GM06990 (cell line): Measurements from ENCODE around the gene HUS1.

Source experiments
- DNase-seq: peaks from one replicate; pipeline ENCODE4 v3.0.0-alpha.2; 2011; ENCODE audit not compliant: insufficient read length; ENCODE audit errors: extremely low read depth
- H3K27me3 ChIP-seq: replicated peaks from 2 replicates; pipeline ENCODE4 v1.6.0; 2011; ENCODE audit warnings: low read length; ENCODE audit not compliant: control insufficient read depth, insufficient read depth
- H3K36me3 ChIP-seq: 2 replicates; pipeline ENCODE4 v1.5.1; 2011; ENCODE audit warnings: low read length; ENCODE audit not compliant: control insufficient read depth, insufficient read depth
- H3K4me3 ChIP-seq: replicated peaks from 2 replicates; pipeline ENCODE4 v1.5.1; 2011; ENCODE audit warnings: low read depth, mild to moderate bottlenecking, control low read depth, low read length
- TF ChIP-seq, protein P1 (sequence below): IDR thresholded peaks from 2 replicates; pipeline ENCODE4 v1.5.1; 2011; ENCODE audit warnings: low read length, control low read depth, mild to moderate bottlenecking, inconsistent platforms; ENCODE audit not compliant: insufficient read depth, poor library complexity, severe bottlenecking

Gene HUS1

DNA sequence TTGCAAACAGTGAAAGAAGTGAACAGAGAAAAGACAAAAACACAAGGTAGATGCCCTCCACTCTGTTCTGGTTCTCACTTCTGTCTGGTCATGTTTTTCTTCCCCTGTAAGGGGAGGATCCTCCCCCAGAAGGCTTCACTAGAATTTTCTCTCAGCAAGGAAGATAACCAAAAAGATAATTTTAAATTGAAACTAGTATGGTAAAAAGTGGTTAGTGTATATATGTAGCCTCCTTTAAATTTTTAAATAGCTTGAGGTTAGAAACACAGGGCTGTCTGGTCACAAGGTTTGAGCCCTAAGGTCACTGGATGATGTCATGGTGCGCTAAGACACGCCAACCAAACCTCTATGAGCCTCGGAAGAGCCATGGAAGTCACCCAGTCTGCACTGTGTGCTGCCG is 25.6 kb downstream of the HUS1 start:
- TF ChIP-seq, protein P1, sequence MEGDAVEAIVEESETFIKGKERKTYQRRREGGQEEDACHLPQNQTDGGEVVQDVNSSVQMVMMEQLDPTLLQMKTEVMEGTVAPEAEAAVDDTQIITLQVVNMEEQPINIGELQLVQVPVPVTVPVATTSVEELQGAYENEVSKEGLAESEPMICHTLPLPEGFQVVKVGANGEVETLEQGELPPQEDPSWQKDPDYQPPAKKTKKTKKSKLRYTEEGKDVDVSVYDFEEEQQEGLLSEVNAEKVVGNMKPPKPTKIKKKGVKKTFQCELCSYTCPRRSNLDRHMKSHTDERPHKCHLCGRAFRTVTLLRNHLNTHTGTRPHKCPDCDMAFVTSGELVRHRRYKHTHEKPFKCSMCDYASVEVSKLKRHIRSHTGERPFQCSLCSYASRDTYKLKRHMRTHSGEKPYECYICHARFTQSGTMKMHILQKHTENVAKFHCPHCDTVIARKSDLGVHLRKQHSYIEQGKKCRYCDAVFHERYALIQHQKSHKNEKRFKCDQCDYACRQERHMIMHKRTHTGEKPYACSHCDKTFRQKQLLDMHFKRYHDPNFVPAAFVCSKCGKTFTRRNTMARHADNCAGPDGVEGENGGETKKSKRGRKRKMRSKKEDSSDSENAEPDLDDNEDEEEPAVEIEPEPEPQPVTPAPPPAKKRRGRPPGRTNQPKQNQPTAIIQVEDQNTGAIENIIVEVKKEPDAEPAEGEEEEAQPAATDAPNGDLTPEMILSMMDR: no peak
- Histone ChIP-seq H3K36me3 (no peaks in the 10 kb centered on the region; the same call in 1 of the 2 replicates), H3K4me3 (no peak overlapping the region), H3K27me3 (no peaks in the 10 kb centered on the region)
- DNase-seq: no peak

DNA sequence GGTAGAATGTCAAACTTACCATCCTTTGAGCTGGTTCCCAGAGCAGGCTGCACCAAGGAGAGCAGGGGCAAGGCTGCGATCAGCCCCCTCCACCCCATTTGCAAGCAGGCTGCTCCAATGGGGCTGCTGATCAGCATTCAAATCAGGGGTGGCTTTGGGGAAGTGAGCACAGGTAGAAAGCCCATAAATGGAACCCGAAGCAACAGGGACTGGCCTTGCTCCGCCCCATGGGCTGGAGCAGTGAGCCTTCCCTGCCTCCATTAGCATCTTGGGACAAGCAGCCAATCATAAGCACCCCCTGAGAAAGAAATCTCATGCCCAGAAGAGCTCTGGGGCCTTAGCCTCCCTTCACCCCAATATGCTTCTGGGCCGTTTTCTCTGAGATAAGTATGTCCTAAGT is 27.2 kb downstream of the HUS1 start:
- TF ChIP-seq, protein P1: no peak
- H3K27me3 ChIP-seq: no peaks in the 10 kb centered on the region
- no peaks in the 10 kb centered on the region; the same call in 1 of the 2 replicates for H3K36me3 ChIP-seq
- H3K4me3 ChIP-seq: no peak overlapping the region
- DNase-seq: no peak

DNA sequence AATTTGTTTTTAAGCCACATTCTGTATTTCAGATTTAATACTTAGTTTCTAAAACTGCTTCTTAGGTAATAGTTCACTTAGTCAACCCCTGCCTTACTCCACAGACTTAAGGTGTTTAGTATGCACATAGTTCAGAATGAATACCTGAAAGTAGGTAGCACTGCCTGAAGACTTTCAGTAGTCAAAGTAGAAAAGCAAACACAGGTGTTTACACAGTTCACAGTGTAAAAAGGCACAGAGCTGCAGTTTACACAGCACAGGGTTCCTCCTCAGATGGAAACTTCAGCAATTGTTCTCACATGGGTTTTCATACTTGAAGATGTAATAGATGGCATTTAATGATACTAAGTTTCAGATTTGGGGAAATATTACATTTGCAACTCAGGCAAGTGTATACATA is 28.0 kb downstream of the HUS1 start:
- DNase-seq: no peak
- TF ChIP-seq, protein P1: no peak
- Histone ChIP-seq H3K4me3 (no peak overlapping the region), H3K27me3 (no peaks in the 10 kb centered on the region), H3K36me3 (no peaks in the 10 kb centered on the region; the same call in 1 of the 2 replicates)

DNA sequence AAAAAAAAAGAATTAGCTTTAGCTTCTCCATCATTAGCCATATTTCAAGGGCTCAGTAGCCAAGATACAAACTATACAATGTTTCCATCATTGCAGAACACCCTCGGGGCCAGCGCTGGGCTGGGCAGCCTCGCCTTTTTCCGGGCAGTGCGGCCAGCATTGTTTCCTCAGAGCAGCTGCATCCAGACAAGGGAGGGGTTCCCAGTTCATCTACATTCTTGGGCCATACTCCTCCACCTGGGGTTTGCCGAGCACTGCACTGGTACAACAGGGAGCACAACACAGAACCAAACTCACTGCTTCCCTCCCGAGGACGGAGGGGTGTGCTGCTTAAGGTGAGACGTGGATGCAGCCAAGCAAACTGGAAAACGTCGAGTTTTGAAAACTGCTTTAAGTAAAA is 28.7 kb downstream of the HUS1 start:
- Histone ChIP-seq H3K27me3 (no peaks in the 10 kb centered on the region), H3K4me3 (no peak overlapping the region), H3K36me3 (no peaks in the 10 kb centered on the region; the same call in 1 of the 2 replicates)
- no peak for DNase-seq
- TF ChIP-seq, protein P1: no peak

DNA sequence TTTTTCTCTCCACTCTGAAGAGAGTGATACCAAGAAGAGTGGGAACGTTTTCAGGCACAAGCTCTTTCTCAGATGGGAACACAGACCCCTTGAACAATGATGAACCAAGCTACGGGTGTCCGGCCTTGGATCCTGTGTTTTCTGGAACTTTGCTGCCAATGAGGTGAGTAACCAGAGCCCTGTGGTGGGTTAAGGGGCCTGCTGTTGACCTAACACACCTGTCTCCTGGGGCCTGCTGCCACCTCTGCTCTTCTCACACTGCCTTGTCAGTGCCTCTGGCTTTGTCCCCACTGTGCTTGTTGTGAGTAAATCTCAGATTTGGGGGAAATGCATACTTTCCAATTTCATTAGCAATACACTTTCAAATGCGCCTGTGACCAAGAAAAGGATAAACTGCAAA is 29.7 kb downstream of the HUS1 start:
- DNase-seq: no peak
- Histone ChIP-seq H3K27me3 (no peaks in the 10 kb centered on the region), H3K36me3 (no peaks in the 10 kb centered on the region; the same call in 1 of the 2 replicates), H3K4me3 (no peak overlapping the region)
- TF ChIP-seq, protein P1: no peak

DNA sequence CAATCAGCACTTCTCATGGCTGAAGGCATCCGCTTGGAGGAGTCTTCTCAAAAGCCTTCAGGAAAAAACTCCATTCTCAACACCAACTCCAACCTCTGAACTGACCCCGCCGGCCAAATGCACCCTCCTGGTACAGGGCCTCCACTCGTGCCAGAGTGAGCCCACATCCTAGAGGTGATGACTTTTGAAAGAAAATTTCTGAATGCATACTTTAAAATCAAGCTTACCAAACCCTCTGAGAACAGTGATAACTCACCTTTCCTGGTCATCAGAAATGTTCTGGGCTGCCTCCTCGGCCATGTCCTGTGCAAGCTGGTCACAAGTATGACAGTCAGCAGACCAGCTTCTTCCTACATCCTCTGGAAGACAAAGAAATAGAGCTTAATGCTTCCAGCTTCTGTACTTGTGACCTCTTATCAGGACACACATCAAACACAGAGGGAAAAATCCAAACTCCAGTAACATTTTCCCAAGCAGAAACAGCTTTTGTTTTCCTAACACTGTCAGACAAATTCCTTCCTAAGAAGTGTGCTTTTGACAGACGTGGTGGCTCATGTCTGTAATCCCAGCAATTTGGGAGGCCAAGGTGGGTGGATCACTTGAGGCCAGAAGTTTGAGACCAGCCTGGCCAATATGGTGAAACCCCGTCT is 31.1 kb downstream of the HUS1 start, which contains the start of gene PKD1L1:
Gene PKD1L1 (minus strand): TSS at position 326 of the 650 bp plus-strand sequence. CDS start 26 bp downstream, at position 300.
- no peaks in the 10 kb centered on the region for H3K36me3 ChIP-seq
- H3K27me3 ChIP-seq: no peaks in the 10 kb centered on the region
- H3K4me3 ChIP-seq: no peak within 1 kb of the TSS
- TF ChIP-seq, protein P1: no peak
- DNase-seq: no peak
